ENCODE results near the gene FRAS1.
"Not testable (repeated sequence)": the region's sequence is repeated elsewhere in the genome, so short reads cannot be mapped to it uniquely, and the experiment has no call there.

FRAS1 gene

GRCh38 chr4:78219825-78220224 lies 162.7 kb downstream of the FRAS1 start:
- no peak for DNase-seq

- no peak for DNase-seq
Observed at GRCh38 chr4:78220283-78220682, 163.2 kb downstream of the FRAS1 start.

GRCh38 chr4:78222575-78223186 lies 165.6 kb downstream of the FRAS1 start:
- DNase-seq: no peak

- DNase-seq: no peak
Observed at GRCh38 chr4:78225236-78225635, 168.1 kb downstream of the FRAS1 start.

GRCh38 chr4:78226279-78226678 lies 169.2 kb downstream of the FRAS1 start:
- no peak for DNase-seq

- DNase-seq: no peak
Observed at GRCh38 chr4:78227411-78228057, 170.4 kb downstream of the FRAS1 start.

GRCh38 chr4:78235800-78236199 lies 178.7 kb downstream of the FRAS1 start:
- DNase-seq: no peak

GRCh38 chr4:78237360-78237759 lies 180.2 kb downstream of the FRAS1 start:
- no peak for DNase-seq

GRCh38 chr4:78242071-78242470 lies 184.9 kb downstream of the FRAS1 start:
- no peak for DNase-seq

GRCh38 chr4:78244705-78245485 lies 187.8 kb downstream of the FRAS1 start:
- no peak for DNase-seq

- DNase-seq: no peak
Observed at GRCh38 chr4:78247536-78248285, 190.6 kb downstream of the FRAS1 start.

GRCh38 chr4:78250500-78250899 lies 193.4 kb downstream of the FRAS1 start:
- no peak for DNase-seq

GRCh38 chr4:78252773-78253172 lies 195.7 kb downstream of the FRAS1 start:
- DNase-seq: not testable (repeated sequence)

GRCh38 chr4:78254893-78255292 lies 197.8 kb downstream of the FRAS1 start:
- no peak for DNase-seq

- no peak for DNase-seq
Observed at GRCh38 chr4:78265006-78265405, 207.9 kb downstream of the FRAS1 start.

- no peak for DNase-seq
Observed at GRCh38 chr4:78267790-78268189, 210.7 kb downstream of the FRAS1 start.

- DNase-seq: no peak
Observed at GRCh38 chr4:78268597-78268996, 211.5 kb downstream of the FRAS1 start.

- not testable (repeated sequence) for DNase-seq
Observed at GRCh38 chr4:78275450-78275849, 218.3 kb downstream of the FRAS1 start.

GRCh38 chr4:78286281-78286680 lies 229.2 kb downstream of the FRAS1 start:
- no peak for DNase-seq

- DNase-seq: no peak
Observed at GRCh38 chr4:78288327-78288726, 231.2 kb downstream of the FRAS1 start.

- no peak for DNase-seq
Observed at GRCh38 chr4:78291277-78291676, 234.2 kb downstream of the FRAS1 start.

- no peak for DNase-seq
Observed at GRCh38 chr4:78292341-78292740, 235.2 kb downstream of the FRAS1 start.

- DNase-seq: no peak
Observed at GRCh38 chr4:78292856-78293255, 235.7 kb downstream of the FRAS1 start.
